Smooth muscle cell (in vitro differentiated cells): ENCODE measurements around the gene DDHD1. TPM values are rescaled to one million over a fixed set of nuclear protein-coding genes. Genes with fewer than 3 reads are reported as not detected.
A peak's percentile ranks its signal among the peaks of the same experiment; 100 is the strongest.

Experiments used
- DNase-seq: peaks from one replicate; lab custom pipeline; 2025; ENCODE audit not compliant: unreplicated experiment; lab: John Stamatoyannopoulos, UW
- H2AFZ ChIP-seq: fragments of 200-600 bp; sonication (generic); 2 replicates; pipeline ENCODE4 v1.6.0; 2016; ENCODE audit warnings: antibody characterized with exemption, low read depth, mild to moderate bottlenecking
- H3F3A ChIP-seq: fragments of 200-600 bp; sonication (generic); 2 replicates; pipeline ENCODE4 v1.6.0; 2017; ENCODE audit warnings: antibody characterized with exemption, low read depth
- H3K27ac ChIP-seq: fragments of 200-600 bp; sonication (generic); 2 replicates; pipeline ENCODE4 v1.5.1; 2016; ENCODE audit warnings: low read depth, mild to moderate bottlenecking
- H3K27me3 ChIP-seq: fragments of 200-600 bp; sonication (generic); 2 replicates; pipeline ENCODE4 v1.6.1; 2016; ENCODE audit warnings: low read depth, mild to moderate bottlenecking
- H3K36me3 ChIP-seq: fragments of 200-600 bp; sonication (generic); 2 replicates; pipeline ENCODE4 v1.5.1; 2016; ENCODE audit warnings: low read depth
- H3K4me1 ChIP-seq: fragments of 200-600 bp; sonication (generic); 2 replicates; pipeline ENCODE4 v1.5.1; 2016; ENCODE audit warnings: low read depth
- H3K4me2 ChIP-seq: fragments of 200-600 bp; sonication (generic); 2 replicates; pipeline ENCODE4 v1.6.0; 2016; ENCODE audit warnings: mild to moderate bottlenecking
- H3K4me3 ChIP-seq: fragments of 200-600 bp; sonication (generic); 2 replicates; pipeline ENCODE4 v1.5.1; 2016; ENCODE audit warnings: mild to moderate bottlenecking
- H3K79me2 ChIP-seq: fragments of 200-600 bp; sonication (generic); 2 replicates; pipeline ENCODE4 v1.6.0; 2016; ENCODE audit warnings: low read depth, mild to moderate bottlenecking
- H3K9ac ChIP-seq: fragments of 200-600 bp; sonication (generic); 2 replicates; pipeline ENCODE4 v1.6.0; 2016; ENCODE audit warnings: low read depth
- H3K9me3 ChIP-seq: fragments of 200-600 bp; sonication (generic); replicated peaks from 2 replicates; pipeline ENCODE4 v1.5.1; 2016; ENCODE audit warnings: low read depth
- H4K20me1 ChIP-seq: fragments of 200-600 bp; sonication (generic); 2 replicates; pipeline ENCODE4 v1.6.0; 2016; ENCODE audit warnings: low read depth
- WGBS: methylation state at CpG from one replicate; pipeline ENCODE4 v1.1.7; 2016; ENCODE audit warnings: low lambda C conversion rate; 5-methylcytosine and 5-hydroxymethylcytosine counted together
- polyA plus RNA-seq: library from polyadenylated mRNA; unstranded; fragments of >200 nt; fragmentation: Nextera tagmentation; extraction: Ambion mirVana; gene quantifications from 2 replicates; pipeline ENCODE4 v1.2.1, GENCODE V29; 2016
- total RNA-seq: library from RNA; depleted of rRNA; stranded (reverse); fragments of >200 nt; gene quantifications from 2 replicates; pipeline ENCODE4 v1.2.3, GENCODE V29; 2014
- TF ChIP-seq, protein P1 (sequence below): fragments of 200-600 bp; sonication (generic); IDR thresholded peaks from 2 replicates; pipeline ENCODE4 v1.5.1; 2017; ENCODE audit warnings: borderline replicate concordance, mild to moderate bottlenecking, antibody characterized with exemption; ENCODE audit not compliant: insufficient read depth, poor library complexity, severe bottlenecking

The DDHD1 gene
- total RNA-seq (7.8 and 12.2 TPM in 2 replicates), polyA plus RNA-seq (3.1 and 4.0 TPM in 2 replicates)

DNA sequence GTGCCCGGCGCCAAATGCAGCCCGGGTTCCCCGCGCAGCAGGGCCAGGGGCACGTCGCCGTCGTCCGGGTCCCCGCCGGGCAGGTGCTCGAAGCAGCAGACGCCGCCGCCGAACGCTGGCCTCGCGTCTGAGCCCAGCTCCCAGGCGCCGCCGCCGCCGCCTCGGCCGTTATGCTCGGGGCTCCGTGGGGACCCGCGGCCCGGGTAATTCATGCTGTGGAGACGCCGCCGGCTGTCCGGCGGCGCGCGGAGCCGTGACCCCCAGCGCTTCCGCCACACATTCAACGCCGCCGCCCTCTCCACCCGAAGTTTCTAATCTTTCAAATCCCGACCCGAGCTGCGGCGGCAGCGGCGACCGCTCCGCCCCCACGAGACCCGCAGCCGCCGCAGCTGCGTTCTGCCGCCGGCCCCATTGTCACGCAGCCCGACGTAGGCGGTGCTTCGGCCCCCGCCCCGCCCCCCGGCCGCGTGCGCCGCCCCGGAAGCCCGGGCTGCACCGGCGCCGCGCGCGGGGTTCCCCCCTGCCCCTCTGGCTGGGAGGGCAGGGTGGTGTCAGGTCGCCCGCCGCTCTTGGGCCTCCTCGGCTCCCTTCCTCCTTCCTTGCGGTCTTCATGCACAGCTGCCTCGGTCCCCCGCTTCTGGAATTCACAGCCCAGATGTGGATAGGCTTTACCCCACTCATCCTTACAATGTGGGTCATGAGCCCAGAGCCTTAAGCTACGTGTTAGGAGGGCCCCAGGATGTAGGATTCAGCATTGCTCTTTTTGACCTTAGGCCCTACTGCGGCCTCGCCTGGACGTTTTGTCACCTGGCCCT, at the start of gene DDHD1:
Gene DDHD1, minus strand, starts transcription at position 437 of the 815 bp plus-strand sequence. Its CDS starts 225 bp downstream, at position 212.
- peak within 1 kb of the TSS; percentile 82 for H3K4me3 ChIP-seq
- WGBS, result 3% methylated on average over 77 of the region's 93 CpGs
- H4K20me1 ChIP-seq, result peaks cover 16% of the 10 kb centered on the region
- peak within 1 kb of the TSS; percentile 33 for H3K27ac ChIP-seq
- H3K36me3 ChIP-seq, result no peaks in the 10 kb centered on the region
- peak within 1 kb of the TSS; percentile 33 for H3K9ac ChIP-seq
- peaks cover 8% of the 10 kb centered on the region for H3F3A ChIP-seq
- H3K9me3 ChIP-seq, result no peaks in the 10 kb centered on the region
- peak within 1 kb of the TSS; percentile 86 for H2AFZ ChIP-seq
- peak; percentile 68 for DNase-seq
- peaks cover 8% of the 10 kb centered on the region for H3K4me1 ChIP-seq
- peak within 1 kb of the TSS; percentile 91 for H3K4me2 ChIP-seq
- H3K27me3 ChIP-seq, result no peaks in the 10 kb centered on the region
- peaks cover 24% of the 10 kb centered on the region for H3K79me2 ChIP-seq
- TF ChIP-seq, protein P1, sequence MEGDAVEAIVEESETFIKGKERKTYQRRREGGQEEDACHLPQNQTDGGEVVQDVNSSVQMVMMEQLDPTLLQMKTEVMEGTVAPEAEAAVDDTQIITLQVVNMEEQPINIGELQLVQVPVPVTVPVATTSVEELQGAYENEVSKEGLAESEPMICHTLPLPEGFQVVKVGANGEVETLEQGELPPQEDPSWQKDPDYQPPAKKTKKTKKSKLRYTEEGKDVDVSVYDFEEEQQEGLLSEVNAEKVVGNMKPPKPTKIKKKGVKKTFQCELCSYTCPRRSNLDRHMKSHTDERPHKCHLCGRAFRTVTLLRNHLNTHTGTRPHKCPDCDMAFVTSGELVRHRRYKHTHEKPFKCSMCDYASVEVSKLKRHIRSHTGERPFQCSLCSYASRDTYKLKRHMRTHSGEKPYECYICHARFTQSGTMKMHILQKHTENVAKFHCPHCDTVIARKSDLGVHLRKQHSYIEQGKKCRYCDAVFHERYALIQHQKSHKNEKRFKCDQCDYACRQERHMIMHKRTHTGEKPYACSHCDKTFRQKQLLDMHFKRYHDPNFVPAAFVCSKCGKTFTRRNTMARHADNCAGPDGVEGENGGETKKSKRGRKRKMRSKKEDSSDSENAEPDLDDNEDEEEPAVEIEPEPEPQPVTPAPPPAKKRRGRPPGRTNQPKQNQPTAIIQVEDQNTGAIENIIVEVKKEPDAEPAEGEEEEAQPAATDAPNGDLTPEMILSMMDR, result no peak

DNA sequence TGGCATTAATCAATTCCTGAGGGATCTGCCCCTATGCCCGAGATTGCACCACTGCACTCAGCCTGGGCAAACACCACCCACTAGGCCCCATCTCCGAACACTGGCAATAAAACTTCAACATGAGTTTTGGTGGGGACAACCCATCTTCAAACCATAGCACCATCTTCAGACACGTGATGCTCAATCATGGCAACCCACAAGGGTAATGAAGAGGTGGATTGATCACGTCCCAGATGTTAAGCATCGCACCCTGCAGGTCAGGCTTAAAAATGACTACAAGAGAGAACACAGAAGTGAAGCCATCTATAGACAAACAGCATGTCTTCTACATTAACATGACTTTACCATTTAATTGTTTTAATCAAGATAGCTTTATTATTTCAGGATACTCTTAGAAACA, 42.8 kb upstream of the DDHD1 start:
- Histone ChIP-seq H3K9me3 (no peaks in the 10 kb centered on the region), H3K27ac (no peak overlapping the region), H3F3A (no peaks in the 10 kb centered on the region), H3K4me2 (no peak overlapping the region), H2AFZ (no peak overlapping the region), H3K36me3 (no peaks in the 10 kb centered on the region), H3K79me2 (no peaks in the 10 kb centered on the region), H3K4me1 (peaks cover 8% of the 10 kb centered on the region), H3K27me3 (no peaks in the 10 kb centered on the region), H3K9ac (no peak overlapping the region), H3K4me3 (no peak overlapping the region), H4K20me1 (no peaks in the 10 kb centered on the region)
- WGBS, result 93% methylated on average over 5 of the region's 5 CpGs
- TF ChIP-seq, protein P1, result no peak
- no peak for DNase-seq

DNA sequence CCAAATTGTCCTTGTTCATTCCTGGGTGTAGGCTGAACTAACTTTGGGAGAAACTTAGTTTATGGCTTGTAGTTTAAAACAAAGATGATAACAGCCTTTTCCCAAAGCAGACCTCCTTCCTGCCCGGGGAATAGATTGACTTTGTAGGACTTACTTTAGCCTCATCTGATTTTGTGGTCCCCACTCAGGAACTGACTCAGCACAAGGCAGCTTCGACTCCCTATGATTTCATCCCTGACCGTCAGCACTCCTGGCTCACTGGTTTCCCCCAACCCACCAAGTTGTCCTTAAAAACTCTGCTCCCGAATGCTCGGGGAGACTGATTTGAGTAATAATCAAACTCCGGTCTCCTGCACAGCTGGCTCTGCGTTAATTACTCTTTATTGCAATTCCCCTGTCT, 40.1 kb upstream of the DDHD1 start:
- Histone ChIP-seq H3K79me2 (no peaks in the 10 kb centered on the region), H3K4me1 (peaks cover 8% of the 10 kb centered on the region), H3K4me3 (no peak overlapping the region), H3K27ac (peak overlapping the region; percentile 61), H4K20me1 (no peaks in the 10 kb centered on the region), H2AFZ (peak overlapping the region; percentile 73), H3K36me3 (no peaks in the 10 kb centered on the region), H3F3A (no peaks in the 10 kb centered on the region), H3K9me3 (no peaks in the 10 kb centered on the region), H3K27me3 (no peaks in the 10 kb centered on the region), H3K9ac (no peak overlapping the region), H3K4me2 (peak overlapping the region; percentile 66)
- 30% methylated on average over 7 of the region's 7 CpGs for WGBS
- no peak for DNase-seq
- TF ChIP-seq, protein P1, result no peak
